ENCODE measurements around the gene MCM6. TPM values are rescaled to one million over a fixed set of nuclear protein-coding genes. Genes with fewer than 3 reads are reported as not detected.

MCM6 gene
- total RNA-seq, 1 experiment from 2014 or later, result 44.1 TPM

DNA sequence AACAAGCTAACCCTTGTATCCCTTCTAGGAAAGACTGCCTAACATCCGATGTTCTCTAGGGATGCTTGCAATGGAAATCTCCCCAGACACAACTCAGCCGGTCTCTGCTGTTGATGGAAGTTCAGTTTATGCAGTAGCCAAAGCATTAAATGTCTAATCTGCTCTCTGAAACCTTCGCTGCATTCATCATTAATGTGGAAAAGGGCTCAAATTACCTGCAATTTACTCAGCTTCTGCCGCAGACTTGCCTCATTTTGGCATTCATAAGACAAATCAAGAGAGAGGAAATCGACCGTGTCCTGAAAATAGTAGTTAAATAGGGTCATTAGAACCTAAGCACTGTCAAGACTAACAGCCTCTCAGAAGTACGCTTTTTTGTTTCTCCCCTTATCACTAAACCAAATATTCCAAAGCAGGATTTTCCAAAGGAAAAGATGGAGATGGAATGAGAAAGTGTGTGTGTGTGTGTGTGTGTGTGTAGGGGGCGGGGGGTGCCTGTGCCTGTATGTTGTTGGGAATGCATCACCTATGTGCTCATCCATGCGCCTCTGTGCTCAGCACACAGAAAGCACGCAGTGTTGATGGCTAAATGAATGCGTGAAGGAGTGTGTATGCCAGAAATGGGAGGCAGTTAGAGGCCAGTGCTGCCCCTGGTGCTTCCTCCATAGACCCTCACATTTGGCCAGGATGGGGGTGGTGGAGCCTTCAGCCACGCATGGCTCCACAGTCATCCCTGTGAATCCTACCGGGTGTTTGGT lies 46.7 kb downstream of the MCM6 start:
- no peaks in the 10 kb centered on the region for H3K36me3 Mint-ChIP-seq (ENCODE audit: insufficient read depth, unreplicated experiment)
- H3K27me3 Mint-ChIP-seq (ENCODE audit: unreplicated experiment), result no peaks in the 10 kb centered on the region
- DNase-seq, result no peak
- H3K4me1 Mint-ChIP-seq (ENCODE audit: low read depth, unreplicated experiment), result no peaks in the 10 kb centered on the region
- no peak for TF ChIP-seq CTCF (IDR thresholded peaks at IDR 0.05; ENCODE audit: unreplicated experiment)
- H3K4me3 Mint-ChIP-seq (ENCODE audit: low read depth, unreplicated experiment), result no peak overlapping the region
- no peaks in the 10 kb centered on the region for H3K9me3 Mint-ChIP-seq (ENCODE audit: low read depth, unreplicated experiment)
- intact Hi-C loops (cut with micrococcal nuclease; ENCODE audit: unreplicated experiment), result no loop called here
- CTCF ChIA-PET, result no interaction called here
- no TSS peak for BruUV-seq (replicated peaks)
- no peak overlapping the region for H3K27ac Mint-ChIP-seq (ENCODE audit: unreplicated experiment)

GRCh38 chr2:135826544-135826943 lies 49.7 kb downstream of the MCM6 start:
- peaks cover 6% of the 10 kb centered on the region for H3K9me3 Mint-ChIP-seq (ENCODE audit: low read depth, unreplicated experiment)
- CTCF ChIA-PET, result interaction anchor here (0.6 kb wide), 1 partner anchor 47 kb away, joined by 4 read pairs; no protein-coding TSS in a partner anchor
- H3K4me3 Mint-ChIP-seq (ENCODE audit: low read depth, unreplicated experiment), result no peak overlapping the region
- intact Hi-C loops (cut with micrococcal nuclease; ENCODE audit: unreplicated experiment), result no loop called here
- no peak overlapping the region for H3K27ac Mint-ChIP-seq (ENCODE audit: unreplicated experiment)
- no peaks in the 10 kb centered on the region for H3K27me3 Mint-ChIP-seq (ENCODE audit: unreplicated experiment)
- H3K36me3 Mint-ChIP-seq (ENCODE audit: insufficient read depth, unreplicated experiment), result no peaks in the 10 kb centered on the region
- no peak for TF ChIP-seq CTCF (IDR thresholded peaks at IDR 0.05; ENCODE audit: unreplicated experiment)
- H3K4me1 Mint-ChIP-seq (ENCODE audit: low read depth, unreplicated experiment), result no peaks in the 10 kb centered on the region
- no TSS peak for BruUV-seq (replicated peaks)
- no peak for DNase-seq

GRCh38 chr2:135825550-135826176 lies 50.6 kb downstream of the MCM6 start:
- BruUV-seq (replicated peaks), result no TSS peak
- no peak for DNase-seq
- peaks cover 6% of the 10 kb centered on the region for H3K9me3 Mint-ChIP-seq (ENCODE audit: low read depth, unreplicated experiment)
- CTCF ChIA-PET, result no interaction called here
- no peak overlapping the region for H3K4me3 Mint-ChIP-seq (ENCODE audit: low read depth, unreplicated experiment)
- no peaks in the 10 kb centered on the region for H3K4me1 Mint-ChIP-seq (ENCODE audit: low read depth, unreplicated experiment)
- no peaks in the 10 kb centered on the region for H3K27me3 Mint-ChIP-seq (ENCODE audit: unreplicated experiment)
- intact Hi-C loops (cut with micrococcal nuclease; ENCODE audit: unreplicated experiment), result no loop called here
- no peak overlapping the region for H3K27ac Mint-ChIP-seq (ENCODE audit: unreplicated experiment)
- H3K36me3 Mint-ChIP-seq (ENCODE audit: insufficient read depth, unreplicated experiment), result no peaks in the 10 kb centered on the region
- no peak for TF ChIP-seq CTCF (IDR thresholded peaks at IDR 0.05; ENCODE audit: unreplicated experiment)

DNA sequence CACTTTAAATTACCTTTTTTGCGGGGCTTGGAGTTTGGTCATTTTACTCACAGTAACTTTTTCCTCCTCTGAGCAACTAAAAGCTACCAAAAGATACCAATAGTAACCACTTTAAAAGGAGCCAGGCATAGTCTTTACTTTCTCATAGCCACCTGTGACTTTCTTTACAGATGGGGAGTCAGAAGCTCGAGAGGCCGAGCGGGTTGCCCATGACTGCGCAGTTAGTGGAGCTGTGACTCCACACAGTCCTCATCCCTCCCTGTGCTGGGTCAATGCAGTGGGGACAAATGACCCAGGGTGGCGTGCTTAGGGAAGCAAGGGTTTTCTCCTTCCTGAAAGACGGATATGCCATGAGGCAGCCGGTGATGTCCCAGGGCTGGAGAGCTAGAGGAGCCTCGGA lies 51.1 kb downstream of the MCM6 start:
- CTCF ChIA-PET, result no interaction called here
- intact Hi-C loops (cut with micrococcal nuclease; ENCODE audit: unreplicated experiment), result no loop called here
- no TSS peak for BruUV-seq (replicated peaks)
- peaks cover 6% of the 10 kb centered on the region for H3K9me3 Mint-ChIP-seq (ENCODE audit: low read depth, unreplicated experiment)
- no peak for TF ChIP-seq CTCF (IDR thresholded peaks at IDR 0.05; ENCODE audit: unreplicated experiment)
- H3K27me3 Mint-ChIP-seq (ENCODE audit: unreplicated experiment), result no peaks in the 10 kb centered on the region
- no peak overlapping the region for H3K4me3 Mint-ChIP-seq (ENCODE audit: low read depth, unreplicated experiment)
- H3K27ac Mint-ChIP-seq (ENCODE audit: unreplicated experiment), result no peak overlapping the region
- no peak for DNase-seq
- no peaks in the 10 kb centered on the region for H3K4me1 Mint-ChIP-seq (ENCODE audit: low read depth, unreplicated experiment)
- H3K36me3 Mint-ChIP-seq (ENCODE audit: insufficient read depth, unreplicated experiment), result no peaks in the 10 kb centered on the region
